Kidney epithelial cell (primary cell): Measurements from ENCODE around the gene DDX60. TPM values are rescaled to one million over a fixed set of nuclear protein-coding genes. Genes with fewer than 3 reads are reported as not detected.

Experiments
- DNase-seq: peaks from one replicate; pipeline ENCODE4 v3.0.0-alpha.2; 2010; ENCODE audit warnings: low read depth
- H3K27me3 ChIP-seq: 2 replicates; pipeline ENCODE4 v1.6.0; 2011; ENCODE audit warnings: low read length; ENCODE audit not compliant: control insufficient read depth, insufficient read depth
- H3K36me3 ChIP-seq: 2 replicates; pipeline ENCODE4 v1.5.1; 2011; ENCODE audit warnings: low read length; ENCODE audit not compliant: control insufficient read depth, insufficient read depth
- H3K4me3 ChIP-seq: 2 replicates; pipeline ENCODE4 v1.5.1; 2011; ENCODE audit warnings: low read depth, mild to moderate bottlenecking, control low read depth, low read length
- CTCF ChIP-seq: IDR thresholded peaks from 2 replicates; pipeline ENCODE4 v1.5.1; 2011; ENCODE audit warnings: mild to moderate bottlenecking, moderate library complexity, low read length, control low read depth, inconsistent platforms; ENCODE audit not compliant: insufficient read depth, poor library complexity, severe bottlenecking
- total RNA-seq: library from RNA; depleted of rRNA; stranded (reverse); fragments of >200 nt; gene quantifications from 2 replicates; pipeline ENCODE4 v1.2.3, GENCODE V29; 2015

DDX60 gene
- total RNA-seq, 1 donor from 2014 or later: 28.3 TPM

- H3K4me3 ChIP-seq: no peak overlapping the region
- no peak for DNase-seq
- H3K27me3 ChIP-seq: no peaks in the 10 kb centered on the region
- no peaks in the 10 kb centered on the region for H3K36me3 ChIP-seq
- TF ChIP-seq CTCF: no peak
These were observed 129.8 kb downstream of the DDX60 start for GRCh38 chr4:168188754-168189153.

DNA sequence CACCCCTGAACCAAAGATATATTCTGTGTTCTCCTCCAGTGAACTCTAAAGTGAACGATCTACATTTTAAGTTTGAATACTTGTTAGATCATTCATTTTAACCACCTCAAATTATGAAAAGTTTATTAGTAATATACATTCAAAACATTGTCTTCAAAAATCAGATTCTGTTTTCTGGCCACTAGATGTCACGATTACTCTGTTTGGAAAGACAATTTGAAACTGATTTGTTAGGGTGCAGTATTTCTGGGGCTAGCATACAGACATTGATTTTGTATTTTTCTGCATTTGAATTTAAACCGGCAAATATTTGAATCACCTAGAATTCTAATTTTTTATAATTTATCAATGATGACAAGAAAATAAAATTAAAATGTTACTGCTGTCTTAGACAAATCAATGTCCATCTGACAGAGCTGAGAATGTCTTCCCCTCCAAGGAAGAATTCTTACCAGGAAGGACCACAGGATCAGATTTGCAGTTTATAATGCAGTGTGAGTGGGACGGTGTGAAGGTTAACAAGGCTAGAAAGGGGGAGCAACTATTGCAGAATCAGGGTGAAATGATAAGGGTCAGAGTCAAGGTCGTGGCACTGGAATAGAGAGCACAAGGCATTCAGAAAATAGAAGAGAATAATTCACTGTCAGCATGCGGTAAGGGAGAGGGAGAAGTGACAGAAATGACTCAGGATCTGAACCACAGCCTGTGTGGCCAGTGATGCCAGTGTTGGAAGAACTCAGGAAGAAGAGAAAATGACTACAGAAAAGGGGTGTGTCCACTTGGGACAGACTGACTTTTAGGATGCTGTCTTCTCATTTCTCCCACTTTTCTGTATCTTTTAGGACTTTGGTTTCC is 134.6 kb downstream of the DDX60 start:
- peak; percentile 48 for TF ChIP-seq CTCF
- Histone ChIP-seq H3K4me3 (no peak overlapping the region), H3K27me3 (no peaks in the 10 kb centered on the region), H3K36me3 (no peaks in the 10 kb centered on the region)
- no peak for DNase-seq

GRCh38 chr4:168177546-168178149 is 140.9 kb downstream of the DDX60 start:
- Histone ChIP-seq H3K4me3 (no peak overlapping the region), H3K36me3 (no peaks in the 10 kb centered on the region), H3K27me3 (no peaks in the 10 kb centered on the region)
- no peak for DNase-seq
- TF ChIP-seq CTCF: no peak

GRCh38 chr4:168174308-168174707 is 144.2 kb downstream of the DDX60 start:
- H3K27me3 ChIP-seq: no peaks in the 10 kb centered on the region
- no peaks in the 10 kb centered on the region for H3K36me3 ChIP-seq
- TF ChIP-seq CTCF: no peak
- DNase-seq: no peak
- no peak overlapping the region for H3K4me3 ChIP-seq

- H3K27me3 ChIP-seq: no peaks in the 10 kb centered on the region
- TF ChIP-seq CTCF: no peak
- DNase-seq: no peak
- no peaks in the 10 kb centered on the region for H3K36me3 ChIP-seq
- H3K4me3 ChIP-seq: no peak overlapping the region
These were observed 150.8 kb downstream of the DDX60 start for GRCh38 chr4:168167714-168168284.

Other genes with a start within 250 kb of the DDX60 start
- gene ANXA10, start 226.2 kb downstream of the DDX60 start, total RNA-seq: not detected in 2 replicates
- 9.7 and 11.8 TPM in 2 replicates for gene DDX60L, start 161.7 kb upstream of the DDX60 start, total RNA-seq
- 77.4 and 96.4 TPM in 2 replicates for gene PALLD, start 178.3 kb upstream of the DDX60 start, total RNA-seq